CD14-positive monocyte (primary cell): ENCODE measurements around the gene IZUMO4. TPM values are rescaled to one million over a fixed set of nuclear protein-coding genes. Genes with fewer than 3 reads are reported as not detected.
A peak's percentile ranks its signal among the peaks of the same experiment; 100 is the strongest.
"Not testable (repeated sequence)": the region's sequence is repeated elsewhere in the genome, so short reads cannot be mapped to it uniquely, and the experiment has no call there.

Experiments used
- DNase-seq, 3 donors: peaks; one replicate each; pipeline ENCODE4 v3.0.0-alpha.2; 2011 to 2022
- H2AFZ ChIP-seq: 2 replicates; pipeline ENCODE4 v1.6.0; 2012; ENCODE audit warnings: mild to moderate bottlenecking, low read depth, low read length, inconsistent platforms; ENCODE audit not compliant: insufficient read depth, poor library complexity, severe bottlenecking
- H3K27ac ChIP-seq, 2 donors: 1 replicate in 1 of 2; 2 replicates in 1 of 2; pipeline ENCODE4 v1.5.1; 2012 to 2013; ENCODE audit warnings: low read length in 2 of 2, control low read depth in 1 of 2, inconsistent platforms in 1 of 2, low read depth in 1 of 2, mild to moderate bottlenecking in 1 of 2
- H3K27me3 ChIP-seq, 2 donors: one replicate each; pipeline versions ENCODE4 v1.6.0 to v1.6.1; 2011 to 2013; ENCODE audit warnings: low read length in 2 of 2; ENCODE audit not compliant: control insufficient read depth in 2 of 2, insufficient read depth in 2 of 2
- H3K36me3 ChIP-seq, 2 donors: replicated peaks in 1 of 2; 1 replicate in 1 of 2; 2 replicates in 1 of 2; pipeline versions ENCODE4 v1.5.1 to v1.6.1; 2012 to 2013; ENCODE audit warnings: low read length in 2 of 2, control low read depth in 1 of 2, inconsistent platforms in 1 of 2, mild to moderate bottlenecking in 1 of 2; ENCODE audit not compliant: insufficient read depth in 2 of 2, control insufficient read depth in 1 of 2
- H3K4me1 ChIP-seq, 2 donors: 1 replicate in 1 of 2; 2 replicates in 1 of 2; pipeline versions ENCODE4 v1.5.1 to v1.6.1; 2012 to 2013; ENCODE audit warnings: low read length in 2 of 2, control low read depth in 1 of 2, inconsistent platforms in 1 of 2, mild to moderate bottlenecking in 1 of 2, moderate library complexity in 1 of 2; ENCODE audit not compliant: insufficient read depth in 2 of 2, control insufficient read depth in 1 of 2
- H3K4me2 ChIP-seq: replicated peaks from 2 replicates; pipeline ENCODE3; 2012; ENCODE audit warnings: low read length, moderate library complexity, mild to moderate bottlenecking; ENCODE audit not compliant: poor library complexity, severe bottlenecking; ENCODE audit errors: extremely low read depth
- H3K4me3 ChIP-seq, 3 experiments: fragments of 200-600 bp in 1 of 3; sonication (generic) in 1 of 3; replicated peaks in 1 of 3; 1 replicate in 2 of 3; 2 replicates in 1 of 3; pipeline ENCODE4 v1.5.1; 2011 to 2013; ENCODE audit warnings: low read length in 3 of 3, mild to moderate bottlenecking in 3 of 3, control low read depth in 2 of 3, low read depth in 2 of 3, inconsistent platforms in 1 of 3, moderate library complexity in 1 of 3
- H3K79me2 ChIP-seq: 2 replicates; pipeline ENCODE4 v1.6.0; 2012; ENCODE audit warnings: mild to moderate bottlenecking, control low read depth, inconsistent platforms, low read length, moderate library complexity; ENCODE audit not compliant: insufficient read depth
- H3K9ac ChIP-seq: 2 replicates; pipeline ENCODE4 v1.6.0; 2017; ENCODE audit warnings: low read length, mild to moderate bottlenecking; ENCODE audit not compliant: insufficient read depth, poor library complexity, severe bottlenecking
- H3K9me3 ChIP-seq, 2 donors: replicated peaks in 1 of 2; 1 replicate in 1 of 2; 2 replicates in 1 of 2; pipeline versions ENCODE4 v1.5.1 to v1.6.1; 2012 to 2013; ENCODE audit warnings: low read length in 2 of 2, control low read depth in 1 of 2; ENCODE audit not compliant: control insufficient read depth in 1 of 2, insufficient read depth in 1 of 2
- H4K20me1 ChIP-seq: 2 replicates; pipeline ENCODE4 v1.6.0; 2012; ENCODE audit warnings: mild to moderate bottlenecking, low read length, control low read depth, moderate library complexity; ENCODE audit not compliant: insufficient read depth
- H3K27ac Mint-ChIP-seq, 7 donors: one replicate each; pipeline ENCODE4 v1.8.0; 2020; ENCODE audit warnings: mild to moderate bottlenecking in 7 of 7, mixed read lengths in 7 of 7, moderate library complexity in 6 of 7, inconsistent platforms in 2 of 7
- H3K27me3 Mint-ChIP-seq, 3 donors: one replicate each; pipeline ENCODE4 v1.8.0; 2021 to 2022; ENCODE audit warnings: low read depth in 3 of 3, mild to moderate bottlenecking in 3 of 3, mixed read lengths in 3 of 3, moderate library complexity in 3 of 3, inconsistent platforms in 1 of 3
- H3K36me3 Mint-ChIP-seq, 2 donors: one replicate each; pipeline ENCODE4 v1.8.0; 2020; ENCODE audit warnings: mixed read lengths in 2 of 2, inconsistent platforms in 1 of 2, mild to moderate bottlenecking in 1 of 2
- H3K4me1 Mint-ChIP-seq: one replicate; pipeline ENCODE4 v1.8.0; 2020; ENCODE audit warnings: mild to moderate bottlenecking, mixed read lengths
- H3K4me3 Mint-ChIP-seq, 2 donors: one replicate each; pipeline ENCODE4 v1.8.0; 2020; ENCODE audit warnings: mild to moderate bottlenecking in 2 of 2, mixed read lengths in 2 of 2, moderate library complexity in 1 of 2
- H3K9me3 Mint-ChIP-seq, 7 donors: one replicate each; pipeline ENCODE4 v1.8.0; 2020 to 2022; ENCODE audit warnings: mixed read lengths in 7 of 7, mild to moderate bottlenecking in 6 of 7, moderate library complexity in 6 of 7, inconsistent platforms in 2 of 7
- CTCF ChIP-seq: fragments of 200-600 bp; IDR thresholded peaks from one replicate; pipeline ENCODE4 v1.8.0; 2022; ENCODE audit warnings: antibody characterized with exemption, mild to moderate bottlenecking
- WGBS: methylation state at CpG from one replicate; pipeline ENCODE4 v1.1.5; 2013; ENCODE audit warnings: missing lambda C conversion rate; ENCODE audit not compliant: insufficient coverage; 5-methylcytosine and 5-hydroxymethylcytosine counted together
- intact Hi-C, 2 donors: fragments of 100-400 bp; cut with micrococcal nuclease; formaldehyde crosslinking; loops; one replicate each; pipeline versions ENCODE4 v1.15.0 to v1.15.1; 2023
- polyA plus RNA-seq, 3 donors: library from polyadenylated mRNA; depleted of rRNA in 1 of 3; unstranded in 2 of 3; stranded (reverse) in 1 of 3; fragments of 300-500 nt in 2 of 3; fragments of >200 nt in 1 of 3; fragmentation: Illumina TruSeq in 2 of 3; gene quantifications; 1 replicate in 2 of 3; 2 replicates in 1 of 3; pipeline ENCODE4 v1.2.3, GENCODE V29; 2012 to 2021

The IZUMO4 gene
- polyA plus RNA-seq, 3 donors = 0.41 to 17.5 (median 0.80) TPM

GRCh38 chr19:2084993-2085720 is 11.6 kb upstream of the IZUMO4 start:
- H3K27me3 ChIP-seq = no peaks in the 10 kb centered on the region

GRCh38 chr19:2086695-2087620 is 9.8 kb upstream of the IZUMO4 start:
- H2AFZ ChIP-seq, intact Hi-C loops, H3K9me3 ChIP-seq, H3K27me3 Mint-ChIP-seq, H3K27me3 ChIP-seq, H3K9me3 Mint-ChIP-seq, H3K36me3 ChIP-seq: not testable (repeated sequence)
- Histone ChIP-seq H3K4me1 (peaks cover 85 to 91% of the 10 kb centered on the region in 2 donors), H3K9ac (peak overlapping the region; percentile 65), H3K27ac (peak overlapping the region; percentile 96 to 98), H3K4me3 (peak overlapping the region in 1 of 3 experiments; percentile 52), H3K79me2 (peaks cover 86% of the 10 kb centered on the region), H3K4me2 (peak overlapping the region; percentile 60), H4K20me1 (peaks cover 27% of the 10 kb centered on the region)
- H3K27ac Mint-ChIP-seq = peak overlapping the region; percentile 94 to 100 (median 100)
- H3K36me3 Mint-ChIP-seq = peaks cover 30 to 48% of the 10 kb centered on the region in 2 donors
- H3K4me1 Mint-ChIP-seq = peaks cover 76% of the 10 kb centered on the region
- peak; percentile 48 to 78 (median 74) for DNase-seq
- peak overlapping the region; percentile 61 to 65 for H3K4me3 Mint-ChIP-seq
- WGBS = 24% methylated on average over 10 of the region's 13 CpGs

More at GRCh38 chr19:2084993-2085720, 11.6 kb upstream of the IZUMO4 start:
- Histone ChIP-seq H4K20me1 (peaks cover 45% of the 10 kb centered on the region), H3K36me3 (peaks cover 6 to 22% of the 10 kb centered on the region in 2 donors), H3K9ac (peak overlapping the region; percentile 96), H3K27ac (peak overlapping the region; percentile 96 to 98), H3K4me2 (peak overlapping the region; percentile 99), H3K79me2 (peaks cover 100% of the 10 kb centered on the region), H3K9me3 (no peaks in the 10 kb centered on the region), H3K4me3 (peak overlapping the region; percentile 65 to 99 (median 84)), H2AFZ (no peak overlapping the region), H3K4me1 (peaks cover 82 to 91% of the 10 kb centered on the region in 2 donors)
- 10% methylated on average over 20 of the region's 28 CpGs for WGBS
- peak overlapping the region; percentile 96 to 97 for H3K4me3 Mint-ChIP-seq
- intact Hi-C loops = loop anchor here in 1 of 2 donors (1.0 kb wide), 1 partner anchor 11 kb away; the partner anchor contains the start of genes IZUMO4 and MOB3A
- peaks cover 0 to 3% (median 0%) of the 10 kb centered on the region in 7 donors for H3K9me3 Mint-ChIP-seq
- TF ChIP-seq CTCF = no peak
- peak; percentile 98 to 99 (median 98) for DNase-seq
- H3K36me3 Mint-ChIP-seq = peaks cover 39 to 65% of the 10 kb centered on the region in 2 donors
- peaks cover 0 to 5% (median 0%) of the 10 kb centered on the region in 3 donors for H3K27me3 Mint-ChIP-seq
- peaks cover 76% of the 10 kb centered on the region for H3K4me1 Mint-ChIP-seq
- H3K27ac Mint-ChIP-seq = peak overlapping the region; percentile 98 to 100 (median 100)
